Mucosa of descending colon (tissue), 3 donors: ENCODE data around the gene FYN. TPM values are rescaled to one million over a fixed set of nuclear protein-coding genes. Genes with fewer than 3 reads are reported as not detected.

Experiments used
- ATAC-seq: fragments of 200-7000 bp; cut with Tn5 transposase; one replicate; pipeline ENCODE4 v1.9.1; 2020; ENCODE audit warnings: mild to moderate bottlenecking, moderate library complexity
- DNase-seq, 3 donors: peaks; one replicate each; pipeline ENCODE4 v3.0.0-alpha.2; 2020
- H3K36me3 ChIP-seq: fragments of 200-600 bp; one replicate; pipeline ENCODE4 v1.8.0; 2021; ENCODE audit warnings: low read depth, mild to moderate bottlenecking
- H3K4me1 ChIP-seq: fragments of 200-600 bp; one replicate; pipeline ENCODE4 v1.8.0; 2021; ENCODE audit warnings: low read depth, mild to moderate bottlenecking
- H3K4me3 ChIP-seq: fragments of 200-600 bp; one replicate; pipeline ENCODE4 v1.8.0; 2021; ENCODE audit warnings: mild to moderate bottlenecking
- H3K9me3 ChIP-seq: fragments of 200-600 bp; one replicate; pipeline ENCODE4 v1.8.0; 2021; ENCODE audit warnings: mild to moderate bottlenecking
- CTCF ChIP-seq: fragments of 200-600 bp; IDR thresholded peaks from one replicate; pipeline ENCODE4 v1.8.0; 2022; ENCODE audit warnings: antibody characterized with exemption, mild to moderate bottlenecking
- intact Hi-C, 2 donors: fragments of 100-400 bp; cut with DNase I in 1 of 2; cut with micrococcal nuclease in 1 of 2; formaldehyde crosslinking; loops; one replicate each; pipeline versions ENCODE4 v1.11.0 to v1.11.1; 2022; cut with DNase I, micrococcal nuclease
- total RNA-seq, 3 donors: library from RNA; stranded (reverse); fragmentation: NEBNext Ultra II Directional in 2 of 3; extraction: Animal tissue kit (Norgen Biotek cat#: 25700) in 2 of 3; gene quantifications; one replicate each; pipeline versions ENCODE4 v1.2.1 to v1.2.4, GENCODE V29; 2021 to 2023
- donor health status: DM: no; HTN: no; CAD: no; lungs with moderate emphysema.
- donor health status: DM: no; HTN: no; CAD: no.
- donor health status: DM: no; HTN: yes; CAD: no.

The FYN gene
- total RNA-seq, 3 donors from 2014 or later: 15.0 to 63.0 (median 24.8) TPM

GRCh38 chr6:111614833-111615582 is 258.2 kb downstream of the FYN start:
- DNase-seq (peak; percentile 79 to 90 (median 84)), ATAC-seq (peak; percentile 87)
- no peak for TF ChIP-seq CTCF
- peaks cover 23% of the 10 kb centered on the region for H3K4me1 ChIP-seq
- H3K9me3 ChIP-seq: no peaks in the 10 kb centered on the region
- no peaks in the 10 kb centered on the region for H3K36me3 ChIP-seq
- H3K4me3 ChIP-seq: no peak overlapping the region
- intact Hi-C loops: no loop called here

DNA sequence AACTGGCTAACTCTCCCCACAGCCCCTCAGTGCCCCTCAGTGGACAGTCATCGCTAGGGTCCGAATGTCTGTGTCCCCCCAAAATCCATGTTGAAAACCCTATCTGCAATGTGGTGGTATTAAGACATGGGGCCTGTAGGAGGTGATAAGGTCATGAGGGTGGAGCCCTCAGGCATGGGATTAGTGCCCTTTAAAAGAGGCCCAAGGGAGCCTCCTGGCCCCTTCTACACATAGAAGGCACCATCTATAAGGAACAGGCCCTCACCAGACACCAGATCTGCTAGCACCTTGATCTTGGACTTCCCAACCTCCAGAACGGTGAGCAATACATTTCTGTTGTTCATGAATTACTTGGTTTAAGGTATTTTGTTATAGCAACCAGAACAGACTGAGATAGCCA is 260.9 kb downstream of the FYN start:
- no peak for TF ChIP-seq CTCF
- DNase-seq (no peak), ATAC-seq (no peak)
- H3K4me1 ChIP-seq: peaks cover 17% of the 10 kb centered on the region
- no peak overlapping the region for H3K4me3 ChIP-seq
- H3K9me3 ChIP-seq: no peaks in the 10 kb centered on the region
- no peaks in the 10 kb centered on the region for H3K36me3 ChIP-seq
- intact Hi-C loops: no loop called here

DNA sequence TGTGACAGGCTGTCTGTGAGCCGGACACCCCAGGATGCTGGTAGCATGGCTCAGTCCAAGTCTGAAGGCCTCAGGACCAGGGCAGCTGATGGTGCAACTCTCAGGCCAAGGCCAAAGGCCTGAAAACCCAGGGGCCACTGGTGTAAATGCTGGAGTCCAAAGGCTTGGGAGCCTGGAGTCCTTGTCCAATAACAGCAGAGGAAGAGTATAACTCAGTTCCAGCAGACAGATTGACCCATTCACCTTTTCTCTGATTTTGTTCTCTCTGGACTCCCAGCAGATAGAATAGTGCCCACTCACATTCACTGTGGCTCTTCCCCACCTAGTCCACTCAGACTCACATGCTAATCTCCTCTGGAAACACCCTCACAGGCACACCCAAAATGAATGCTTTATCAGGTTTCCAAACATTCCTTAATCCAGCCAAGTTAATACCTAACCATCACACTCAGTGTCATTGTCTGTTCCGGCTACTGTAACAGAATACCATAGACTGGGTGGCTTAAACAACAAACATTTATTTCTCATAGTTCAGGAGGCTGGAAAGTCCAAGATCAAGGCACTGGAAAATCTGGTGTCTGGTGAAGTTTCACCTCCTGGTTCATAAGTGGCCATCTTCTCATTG is 262.6 kb downstream of the FYN start:
- no peak for TF ChIP-seq CTCF
- H3K4me3 ChIP-seq: no peak overlapping the region
- no peaks in the 10 kb centered on the region for H3K9me3 ChIP-seq
- ATAC-seq (peak; percentile 65), DNase-seq (peak in 2 of 3 donors; percentile 37 to 50)
- peaks cover 25% of the 10 kb centered on the region for H3K4me1 ChIP-seq
- no peaks in the 10 kb centered on the region for H3K36me3 ChIP-seq
- intact Hi-C loops: no loop called here

Other genes starting within 250 kb of the FYN start
- not detected for gene CCN6, start 180.7 kb upstream of the FYN start, total RNA-seq
- gene TUBE1, start 214.0 kb upstream of the FYN start, total RNA-seq: 10 to 100 TPM in 2 of 3 donors, 1 to 10 TPM in 1; 8.8 to 22.8 (median 13.2) TPM
- 10 to 100 TPM in 1 of 3 donors, 1 to 10 TPM in 1, under 1 TPM in 1; 0.93 to 13.6 (median 2.9) TPM for gene FAM229B, start 214.1 kb upstream of the FYN start, total RNA-seq